T-cell (primary cell): ENCODE data around the gene MYBPHL. TPM values are rescaled to one million over a fixed set of nuclear protein-coding genes. Genes with fewer than 3 reads are reported as not detected.

Experiments used
- ATAC-seq, 4 experiments: fragments of 200-7000 bp in 3 of 4; fragments of 150-1000 bp in 1 of 4; cut with Tn5 transposase; replicated peaks in 1 of 4; 1 replicate in 3 of 4; 2 replicates in 1 of 4; pipeline ENCODE4 v1.10.0; 2021; ENCODE audit warnings: moderate library complexity in 3 of 4, mild to moderate bottlenecking in 2 of 4, moderate number of reproducible peaks in 1 of 4
- CTCF ChIA-PET, 2 donors: fragments of 300-600 bp; sonication (Branson Sonifier 250); formaldehyde crosslinking; loops; one replicate each; lab custom pipeline; 2022; ENCODE audit warnings: antibody characterized with exemption in 2 of 2; lab: Charles Lee
- POLR2A ChIA-PET, 2 donors: fragments of 300-600 bp; sonication (Branson Sonifier 250); formaldehyde crosslinking; loops; one replicate each; lab custom pipeline; 2022; ENCODE audit warnings: antibody characterized with exemption in 2 of 2; lab: Charles Lee
- DNase-seq, 35 experiments: peaks; one replicate each; pipeline versions ENCODE4 v3.0.0 to v3.0.0-alpha.2; 2013 to 2023
- H3K27ac ChIP-seq: one replicate; pipeline ENCODE4 v1.5.1; 2013; ENCODE audit warnings: low read length
- H3K27me3 ChIP-seq, 2 experiments: replicated peaks in 1 of 2; 1 replicate in 1 of 2; 2 replicates in 1 of 2; pipeline versions ENCODE4 v1.6.1 to v1.7.0; 2013; ENCODE audit warnings: low read length in 1 of 2, mixed read lengths in 1 of 2; ENCODE audit not compliant: control insufficient read depth in 2 of 2, insufficient read depth in 2 of 2; ENCODE audit errors: extremely low read depth in 1 of 2
- H3K36me3 ChIP-seq, 2 donors: 1 replicate in 1 of 2; 2 replicates in 1 of 2; pipeline versions ENCODE4 v1.6.1 to v1.7.0; 2013; ENCODE audit warnings: low read length in 1 of 2; ENCODE audit not compliant: control insufficient read depth in 2 of 2, insufficient read depth in 1 of 2; ENCODE audit errors: extremely low read depth in 1 of 2
- H3K4me1 ChIP-seq, 2 experiments: 1 replicate in 1 of 2; 2 replicates in 1 of 2; pipeline versions ENCODE4 v1.6.1 to v1.7.0; 2013; ENCODE audit warnings: low read length in 2 of 2, mixed read lengths in 1 of 2; ENCODE audit not compliant: insufficient read depth in 2 of 2, control insufficient read depth in 1 of 2; ENCODE audit errors: extremely low read depth in 1 of 2
- H3K4me3 ChIP-seq, 2 donors: 1 replicate in 1 of 2; 2 replicates in 1 of 2; pipeline versions ENCODE4 v1.5.1 to v1.7.0; 2013; ENCODE audit warnings: mild to moderate bottlenecking in 2 of 2, low read length in 1 of 2, moderate library complexity in 1 of 2; ENCODE audit not compliant: control insufficient read depth in 1 of 2; ENCODE audit errors: extremely low read depth in 1 of 2
- H3K9me3 ChIP-seq: 2 replicates; pipeline ENCODE4 v1.7.0; 2013
- H3K27ac Mint-ChIP-seq, 2 donors: one replicate each; pipeline ENCODE4 v1.8.0; 2020 to 2021; ENCODE audit warnings: mild to moderate bottlenecking in 2 of 2, mixed read lengths in 2 of 2
- H3K27me3 Mint-ChIP-seq, 2 donors: one replicate each; pipeline ENCODE4 v1.8.0; 2021 to 2022; ENCODE audit warnings: mixed read lengths in 2 of 2
- H3K36me3 Mint-ChIP-seq: one replicate; pipeline ENCODE4 v1.8.0; 2021; ENCODE audit warnings: mixed read lengths
- H3K4me1 Mint-ChIP-seq, 3 donors: one replicate each; pipeline ENCODE4 v1.8.0; 2020 to 2022; ENCODE audit warnings: mixed read lengths in 3 of 3, mild to moderate bottlenecking in 1 of 3
- H3K4me3 Mint-ChIP-seq, 3 donors: one replicate each; pipeline ENCODE4 v1.8.0; 2020 to 2022; ENCODE audit warnings: mild to moderate bottlenecking in 3 of 3, mixed read lengths in 3 of 3, moderate library complexity in 3 of 3
- H3K9me3 Mint-ChIP-seq, 3 donors: one replicate each; pipeline ENCODE4 v1.8.0; 2020 to 2022; ENCODE audit warnings: mixed read lengths in 3 of 3
- WGBS: methylation state at CpG from one replicate; pipeline ENCODE4 v1.1.5; 2013; ENCODE audit warnings: missing lambda C conversion rate; ENCODE audit not compliant: insufficient coverage; 5-methylcytosine and 5-hydroxymethylcytosine counted together
- total RNA-seq, 35 experiments: library from RNA in 6 of 35; stranded (reverse) in 6 of 35; fragments of 120-200 nt in 1 of 35; gene quantifications; one replicate each; pipeline versions ENCODE4 v1.2.1 to v1.2.4 and lab custom pipeline; 2013 to 2026

The MYBPHL gene
- total RNA-seq, 5 donors from 2014 or later (not counting 1 experiment from before 2014, with no cell fraction given), result not detected

DNA sequence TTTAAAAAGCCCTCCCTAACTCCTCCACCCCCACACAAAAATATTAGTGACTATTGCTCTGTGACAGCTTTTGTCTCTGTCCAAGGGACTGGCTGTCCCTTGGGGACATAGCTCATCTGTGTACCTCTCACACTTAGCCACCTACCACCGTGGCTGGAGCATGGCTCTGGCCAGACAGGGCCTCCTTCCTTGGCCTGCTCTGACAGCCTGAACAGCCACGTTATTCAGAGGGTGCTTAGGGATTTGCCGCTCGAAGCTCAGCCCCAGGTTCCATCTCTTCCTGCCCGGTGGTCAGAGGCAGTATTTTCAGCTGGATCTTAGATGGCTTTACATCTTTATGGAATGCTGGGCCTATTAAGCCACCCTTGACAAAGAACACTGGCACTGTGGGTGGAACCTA, 63.6 kb downstream of the MYBPHL start:
- peaks cover 0 to 10% of the 10 kb centered on the region in 2 donors for H3K36me3 ChIP-seq
- Mint-ChIP-seq H3K27ac (no peak overlapping the region), H3K9me3 (no peaks in the 10 kb centered on the region), H3K27me3 (peaks cover 6 to 7% of the 10 kb centered on the region in 2 donors), H3K4me3 (no peak overlapping the region), H3K4me1 (peaks cover 21 to 28% (median 25%) of the 10 kb centered on the region in 3 donors), H3K36me3 (peaks cover 6% of the 10 kb centered on the region)
- peaks cover 0 to 20% of the 10 kb centered on the region in 2 experiments for H3K4me1 ChIP-seq
- no peak overlapping the region for H3K4me3 ChIP-seq
- no peaks in the 10 kb centered on the region for H3K9me3 ChIP-seq
- WGBS, result 71% methylated on average over 2 of the region's 5 CpGs
- no peak overlapping the region for H3K27ac ChIP-seq
- DNase-seq (no peak), ATAC-seq (no peak)
- ChIA-PET CTCF (no interaction called here), POLR2A (interaction anchor here in 1 of 2 donors (0.9 kb wide), 1 partner anchor 19 kb away, joined by 7 read pairs; no protein-coding TSS in a partner anchor)
- H3K27me3 ChIP-seq, result peaks cover 0 to 37% of the 10 kb centered on the region in 2 experiments

- Histone ChIP-seq H3K27ac (no peak overlapping the region), H3K9me3 (no peaks in the 10 kb centered on the region), H3K4me3 (no peak overlapping the region), H3K4me1 (peaks cover 0 to 20% of the 10 kb centered on the region in 2 experiments), H3K27me3 (peaks cover 0 to 28% of the 10 kb centered on the region in 2 experiments), H3K36me3 (peaks cover 5 to 18% of the 10 kb centered on the region in 2 donors)
- Mint-ChIP-seq H3K9me3 (no peaks in the 10 kb centered on the region), H3K4me3 (peak overlapping the region in 1 of 3 donors; percentile 3), H3K27me3 (peaks cover 6 to 7% of the 10 kb centered on the region in 2 donors), H3K4me1 (peaks cover 21 to 28% (median 25%) of the 10 kb centered on the region in 3 donors), H3K36me3 (peaks cover 10% of the 10 kb centered on the region), H3K27ac (peak overlapping the region in 1 of 2 donors; percentile 16)
- 62% methylated on average over 7 of the region's 7 CpGs for WGBS
- DNase-seq, result no peak
- CTCF ChIA-PET, result interaction anchor here in 1 of 2 donors (0.6 kb wide), 1 partner anchor 272 kb away, joined by 7 read pairs; no protein-coding TSS in a partner anchor
- POLR2A ChIA-PET, result no interaction called here
- no peak for ATAC-seq
Measured at GRCh38 chr1:109242387-109242786, 64.4 kb downstream of the MYBPHL start.

Other genes starting within 250 kb of the MYBPHL start
- gene TAF13, start 231.0 kb downstream of the MYBPHL start, total RNA-seq, result 10 to 100 TPM in 2 of 5 donors, 1 to 10 TPM in 3; 8.7 to 19.4 (median 9.7) TPM
- gene TMEM167B, start 216.2 kb downstream of the MYBPHL start, total RNA-seq, result 10 to 100 TPM; 33.2 to 55.1 (median 37.1) TPM
- 10 to 100 TPM in 4 of 5 donors, 1 to 10 TPM in 1; 8.1 to 21.4 (median 16.1) TPM for gene ELAPOR1, start 192.9 kb downstream of the MYBPHL start, total RNA-seq
- gene SARS1, start 93.1 kb downstream of the MYBPHL start, total RNA-seq, result 100 to 1,000 TPM; 106 to 192 (median 173) TPM
- gene CELSR2, start 57.5 kb downstream of the MYBPHL start, total RNA-seq, result 1 to 10 TPM; 4.1 to 5.3 (median 4.7) TPM
- 1 to 10 TPM in 2 of 5 donors, under 1 TPM in 3; 0.35 to 1.6 (median 0.72) TPM for gene PSRC1, start 23.9 kb downstream of the MYBPHL start, total RNA-seq
- gene SORT1, start 90.9 kb upstream of the MYBPHL start, total RNA-seq, result 1 to 10 TPM in 4 of 5 donors, under 1 TPM in 1; 0.82 to 2.9 (median 1.5) TPM
- 10 to 100 TPM; 41.1 to 91.2 (median 75.5) TPM for gene PSMA5, start 119.4 kb upstream of the MYBPHL start, total RNA-seq
- under 1 TPM in 4 of 5 donors, not detected in 1; 0.09 to 0.13 (median 0.11) TPM for gene SYPL2, start 159.5 kb upstream of the MYBPHL start, total RNA-seq
- 10 to 100 TPM in 4 of 5 donors, 1 to 10 TPM in 1; 9.7 to 13.2 (median 12.5) TPM for gene ATXN7L2, start 176.9 kb upstream of the MYBPHL start, total RNA-seq
- 10 to 100 TPM; 23.6 to 42.6 (median 39.5) TPM for gene CYB561D1, start 187.1 kb upstream of the MYBPHL start, total RNA-seq
- 10 to 100 TPM; 13.2 to 28.2 (median 21.5) TPM for gene AMIGO1, start 202.7 kb upstream of the MYBPHL start, total RNA-seq
- gene GPR61, start 232.9 kb upstream of the MYBPHL start, total RNA-seq, result under 1 TPM; 0.16 to 0.75 (median 0.39) TPM
- 1 to 10 TPM; 5.4 to 7.2 (median 6.5) TPM for gene GNAI3, start 241.6 kb upstream of the MYBPHL start, total RNA-seq